Natural killer cell (primary cell): ENCODE data around the gene MRPL57. TPM values are rescaled to one million over a fixed set of nuclear protein-coding genes. Genes with fewer than 3 reads are reported as not detected.
"Not testable (repeated sequence)": the region's sequence is repeated elsewhere in the genome, so short reads cannot be mapped to it uniquely, and the experiment has no call there.

Source experiments
- ATAC-seq, 3 donors: fragments of 150-1000 bp in 2 of 3; fragments of 200-7000 bp in 1 of 3; cut with Tn5 transposase; 1 replicate in 1 of 3; 2 replicates in 2 of 3; pipeline ENCODE4 v1.10.0; 2021; ENCODE audit warnings: mild to moderate bottlenecking in 2 of 3, moderate library complexity in 2 of 3
- DNase-seq, 2 donors: peaks; one replicate each; pipeline versions ENCODE4 v3.0.0 to v3.0.0-alpha.2; 2013 to 2021; ENCODE audit warnings: mixed read lengths in 1 of 2
- H3K27ac ChIP-seq: one replicate; pipeline ENCODE4 v1.5.1; 2013; ENCODE audit warnings: mild to moderate bottlenecking, low read length
- H3K27me3 ChIP-seq: one replicate; pipeline ENCODE4 v1.6.1; 2013; ENCODE audit warnings: low read length; ENCODE audit not compliant: control insufficient read depth, insufficient read depth
- H3K36me3 ChIP-seq: one replicate; pipeline ENCODE4 v1.6.1; 2013; ENCODE audit warnings: low read length; ENCODE audit not compliant: control insufficient read depth, insufficient read depth
- H3K4me1 ChIP-seq: one replicate; pipeline ENCODE4 v1.6.1; 2013; ENCODE audit warnings: low read length; ENCODE audit not compliant: control insufficient read depth, insufficient read depth
- H3K4me3 ChIP-seq: one replicate; pipeline ENCODE4 v1.5.1; 2013; ENCODE audit warnings: low read length
- H3K9me3 ChIP-seq: one replicate; pipeline ENCODE4 v1.6.1; 2013; ENCODE audit warnings: low read length; ENCODE audit not compliant: control insufficient read depth, insufficient read depth
- H3K27ac Mint-ChIP-seq, 2 donors: one replicate each; pipeline ENCODE4 v1.8.0; 2022; ENCODE audit warnings: mild to moderate bottlenecking in 2 of 2, mixed read lengths in 2 of 2, moderate library complexity in 1 of 2
- H3K27me3 Mint-ChIP-seq, 2 donors: one replicate each; pipeline ENCODE4 v1.8.0; 2022; ENCODE audit warnings: low read depth in 2 of 2, mixed read lengths in 2 of 2
- H3K36me3 Mint-ChIP-seq: one replicate; pipeline ENCODE4 v1.8.0; 2022; ENCODE audit warnings: mixed read lengths
- H3K4me1 Mint-ChIP-seq, 2 donors: one replicate each; pipeline ENCODE4 v1.8.0; 2022; ENCODE audit warnings: mixed read lengths in 2 of 2
- H3K4me3 Mint-ChIP-seq: one replicate; pipeline ENCODE4 v1.8.0; 2022; ENCODE audit warnings: mild to moderate bottlenecking, moderate library complexity, mixed read lengths
- H3K9me3 Mint-ChIP-seq, 2 donors: one replicate each; pipeline ENCODE4 v1.8.0; 2022; ENCODE audit warnings: mixed read lengths in 2 of 2
- WGBS: methylation state at CpG from one replicate; pipeline ENCODE4 v1.1.7; 2013; ENCODE audit warnings: missing lambda C conversion rate; ENCODE audit not compliant: insufficient coverage; 5-methylcytosine and 5-hydroxymethylcytosine counted together
- intact Hi-C: fragments of 100-400 bp; cut with micrococcal nuclease; formaldehyde crosslinking; loops from one replicate; pipeline ENCODE4 v1.14.2; 2022
- total RNA-seq, 4 donors: library from RNA; stranded (reverse); fragments of 120-200 nt in 1 of 4; gene quantifications; one replicate each; pipeline versions ENCODE4 v1.2.3 to v1.2.4, GENCODE V29; 2013 to 2022
- TF ChIP-seq, protein P1 (sequence below): fragments of 200-600 bp; IDR thresholded peaks from one replicate; pipeline ENCODE4 v1.8.0; 2022; ENCODE audit warnings: antibody characterized with exemption

The MRPL57 gene
- total RNA-seq, 3 donors from 2014 or later (not counting 1 experiment from before 2014, with no cell fraction given), result 7.8 to 9.9 (median 8.3) TPM

DNA sequence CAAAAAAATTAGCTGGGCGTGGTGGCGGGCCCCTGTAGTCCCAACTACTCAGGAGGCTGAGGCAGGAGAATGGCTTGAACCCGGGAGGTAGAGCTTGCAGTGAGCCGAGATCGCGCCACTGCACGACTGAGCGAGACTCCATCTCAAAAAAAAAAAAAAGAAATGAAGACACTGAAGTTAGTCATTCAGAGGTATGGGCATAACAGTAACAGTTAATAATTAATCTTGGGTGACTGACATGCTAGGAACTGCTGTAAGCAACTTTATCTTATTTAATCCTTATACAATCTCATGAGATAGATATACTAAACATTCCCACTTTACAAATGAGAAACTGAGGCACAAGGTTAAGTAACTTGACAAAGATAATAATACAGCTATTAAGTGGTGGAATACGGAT lies 5.0 kb upstream of the MRPL57 start:
- Histone ChIP-seq H3K4me1 (peaks cover 2% of the 10 kb centered on the region), H3K9me3 (no peaks in the 10 kb centered on the region), H3K36me3 (no peaks in the 10 kb centered on the region), H3K4me3 (no peak overlapping the region), H3K27me3 (no peaks in the 10 kb centered on the region), H3K27ac (no peak overlapping the region)
- DNase-seq (no peak), ATAC-seq (no peak)
- intact Hi-C loops, result no loop called here
- TF ChIP-seq, protein P1, sequence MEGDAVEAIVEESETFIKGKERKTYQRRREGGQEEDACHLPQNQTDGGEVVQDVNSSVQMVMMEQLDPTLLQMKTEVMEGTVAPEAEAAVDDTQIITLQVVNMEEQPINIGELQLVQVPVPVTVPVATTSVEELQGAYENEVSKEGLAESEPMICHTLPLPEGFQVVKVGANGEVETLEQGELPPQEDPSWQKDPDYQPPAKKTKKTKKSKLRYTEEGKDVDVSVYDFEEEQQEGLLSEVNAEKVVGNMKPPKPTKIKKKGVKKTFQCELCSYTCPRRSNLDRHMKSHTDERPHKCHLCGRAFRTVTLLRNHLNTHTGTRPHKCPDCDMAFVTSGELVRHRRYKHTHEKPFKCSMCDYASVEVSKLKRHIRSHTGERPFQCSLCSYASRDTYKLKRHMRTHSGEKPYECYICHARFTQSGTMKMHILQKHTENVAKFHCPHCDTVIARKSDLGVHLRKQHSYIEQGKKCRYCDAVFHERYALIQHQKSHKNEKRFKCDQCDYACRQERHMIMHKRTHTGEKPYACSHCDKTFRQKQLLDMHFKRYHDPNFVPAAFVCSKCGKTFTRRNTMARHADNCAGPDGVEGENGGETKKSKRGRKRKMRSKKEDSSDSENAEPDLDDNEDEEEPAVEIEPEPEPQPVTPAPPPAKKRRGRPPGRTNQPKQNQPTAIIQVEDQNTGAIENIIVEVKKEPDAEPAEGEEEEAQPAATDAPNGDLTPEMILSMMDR, result no peak
- 99% methylated on average over 8 of the region's 9 CpGs for WGBS
- no peak overlapping the region for H3K4me3 Mint-ChIP-seq
- peaks cover 4 to 6% of the 10 kb centered on the region in 2 donors for H3K4me1 Mint-ChIP-seq
- H3K36me3 Mint-ChIP-seq, result no peaks in the 10 kb centered on the region
- no peak overlapping the region for H3K27ac Mint-ChIP-seq
- no peaks in the 10 kb centered on the region for H3K9me3 Mint-ChIP-seq
- no peaks in the 10 kb centered on the region for H3K27me3 Mint-ChIP-seq

DNA sequence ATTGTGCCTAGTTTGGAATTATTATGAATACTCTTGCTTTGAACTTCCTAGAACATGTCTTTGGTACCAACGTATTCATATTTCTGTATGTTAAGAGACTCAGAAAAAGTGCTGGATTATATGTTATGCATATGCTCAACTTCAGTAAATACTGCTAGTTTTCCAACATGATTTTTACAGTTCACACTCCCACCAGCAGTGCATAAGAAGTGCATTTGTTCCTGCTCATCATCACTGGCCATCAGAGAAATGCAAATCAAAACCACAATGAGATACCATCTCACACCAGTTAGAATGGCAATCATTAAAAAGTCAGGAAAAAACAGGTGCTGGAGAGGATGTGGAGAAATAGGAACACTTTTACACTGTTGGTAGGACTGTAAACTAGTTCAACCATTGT lies 2.7 kb upstream of the MRPL57 start:
- H3K27me3 ChIP-seq, H3K27ac Mint-ChIP-seq, DNase-seq, H3K27me3 Mint-ChIP-seq, H3K27ac ChIP-seq, H3K4me3 Mint-ChIP-seq, ATAC-seq, H3K4me3 ChIP-seq, H3K9me3 Mint-ChIP-seq, intact Hi-C loops, H3K9me3 ChIP-seq, H3K4me1 ChIP-seq, H3K36me3 Mint-ChIP-seq, H3K36me3 ChIP-seq: not testable (repeated sequence)
- WGBS, result no CpG with 5 or more reads among the region's 1 CpG
- H3K4me1 Mint-ChIP-seq, result peaks cover 18 to 20% of the 10 kb centered on the region in 2 donors

DNA sequence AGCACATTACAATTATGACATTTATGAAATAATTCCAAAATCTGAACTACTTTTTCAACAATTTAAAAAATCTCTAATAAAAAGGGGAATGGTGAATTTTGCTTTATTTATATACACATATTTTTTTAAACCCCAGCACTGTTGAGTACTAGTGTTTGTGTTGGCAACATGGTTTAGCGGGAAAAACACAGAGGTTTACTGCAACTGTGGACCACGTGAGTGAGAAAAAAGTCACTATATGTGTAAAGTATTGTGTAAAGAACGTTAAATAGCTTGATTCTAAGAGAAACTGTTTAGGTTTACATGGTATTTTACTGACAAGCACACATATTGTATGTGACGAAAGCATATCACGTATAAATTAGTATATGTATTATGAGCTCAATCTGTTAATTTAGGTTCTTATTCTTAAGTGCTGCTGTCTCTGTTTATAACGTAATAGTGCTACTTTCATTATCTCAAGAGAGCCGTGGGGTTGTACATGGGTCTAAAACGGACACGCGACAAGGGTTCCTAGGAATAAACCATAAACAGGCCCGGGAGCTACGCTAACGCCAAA lies 723 bp upstream of the MRPL57 start:
- no peaks in the 10 kb centered on the region for H3K9me3 Mint-ChIP-seq
- 1% methylated on average over 11 of the region's 13 CpGs for WGBS
- intact Hi-C loops, result no loop called here
- no peaks in the 10 kb centered on the region for H3K27me3 Mint-ChIP-seq
- peak overlapping the region; percentile 91 to 94 for H3K27ac Mint-ChIP-seq
- H3K4me1 Mint-ChIP-seq, result peaks cover 18 to 20% of the 10 kb centered on the region in 2 donors
- DNase-seq (no peak), ATAC-seq (no peak)
- Histone ChIP-seq H3K4me3 (peak overlapping the region; percentile 98), H3K27me3 (no peaks in the 10 kb centered on the region), H3K9me3 (no peaks in the 10 kb centered on the region), H3K4me1 (peaks cover 10% of the 10 kb centered on the region), H3K36me3 (no peaks in the 10 kb centered on the region), H3K27ac (no peak overlapping the region)
- H3K4me3 Mint-ChIP-seq, result peak overlapping the region; percentile 99
- TF ChIP-seq, protein P1, result no peak
- no peaks in the 10 kb centered on the region for H3K36me3 Mint-ChIP-seq

GRCh38 chr13:21176982-21177284 lies 475 bp downstream of the MRPL57 start:
- Histone ChIP-seq H3K4me3 (peak overlapping the region; percentile 98), H3K27me3 (no peaks in the 10 kb centered on the region), H3K36me3 (no peaks in the 10 kb centered on the region), H3K4me1 (peaks cover 10% of the 10 kb centered on the region), H3K9me3 (no peaks in the 10 kb centered on the region), H3K27ac (peak overlapping the region; percentile 94)
- Mint-ChIP-seq H3K27me3 (no peaks in the 10 kb centered on the region), H3K4me3 (peak overlapping the region; percentile 99), H3K9me3 (no peaks in the 10 kb centered on the region), H3K27ac (peak overlapping the region; percentile 91 to 94), H3K36me3 (no peaks in the 10 kb centered on the region), H3K4me1 (peaks cover 18 to 20% of the 10 kb centered on the region in 2 donors)
- intact Hi-C loops, result no loop called here
- ATAC-seq, result peak; percentile 42 to 51 (median 47)
- DNase-seq, result no peak
- TF ChIP-seq, protein P1, result no peak
- WGBS, result under 1% methylated on average over 26 of the region's 26 CpGs
